HepG2 (cell line): ENCODE results near the gene EDEM1. TPM values are rescaled to one million over a fixed set of nuclear protein-coding genes. Genes with fewer than 3 reads are reported as not detected.

Experiments
- ATAC-seq: fragments of 200-7000 bp; cut with Tn5 transposase; 3 replicates; pipeline ENCODE4 v1.9.1; 2020; ENCODE audit warnings: mild to moderate bottlenecking, moderate library complexity
- BruUV-seq: library from RNA; stranded (reverse); fragments of 400-500 nt; replicated peaks from 2 replicates; lab custom pipeline; 2021; lab: Mats Ljungman, UMichigan
- CTCF ChIA-PET: fragments of 300-600 bp; formaldehyde crosslinking; extraction: SDS; loops from one replicate; lab custom pipeline; 2021; ENCODE audit warnings: low total read pairs, inconsistent platforms, low intra/inter-chr PET ratio; lab: Yijun Ruan, JAX
- POLR2A ChIA-PET: fragments of 350-600 bp; sonication (Branson Sonifier 250); formaldehyde crosslinking; loops from one replicate; lab custom pipeline; 2020; ENCODE audit warnings: antibody characterized with exemption, inconsistent platforms; lab: Yijun Ruan, JAX
- DNase-seq: peaks from one replicate; pipeline ENCODE4 v3.0.0-alpha.2; 2015; ENCODE audit warnings: low spot score
- FAIRE-seq: peaks from 3 replicates; lab custom pipeline; 2011; peaks lifted over from hg19 to GRCh38; lab: Jason Lieb, UNC
- H2AFZ ChIP-seq: one replicate; pipeline ENCODE4 v1.6.1; 2011; ENCODE audit warnings: low read length, inconsistent platforms
- H3K27ac ChIP-seq: fragments of 300-600 bp; 3 replicates; pipeline ENCODE4 v1.8.0; 2011; ENCODE audit warnings: mixed run types, mild to moderate bottlenecking, mixed read lengths, low read length, inconsistent platforms; ENCODE audit not compliant: insufficient read depth; ENCODE audit errors: extremely low read length
- H3K27me3 ChIP-seq, 2 experiments: fragments of 200-600 bp in 1 of 2; 2 replicates in 1 of 2; 3 replicates in 1 of 2; pipeline versions ENCODE4 v1.6.0 to v1.8.0; 2011; ENCODE audit warnings: low read length in 2 of 2, mild to moderate bottlenecking in 2 of 2, moderate library complexity in 2 of 2, inconsistent platforms in 1 of 2; ENCODE audit not compliant: insufficient read depth in 2 of 2, control insufficient read depth in 1 of 2
- H3K36me3 ChIP-seq, 2 experiments: fragments of 200-600 bp in 1 of 2; replicated peaks in 1 of 2; 2 replicates in 1 of 2; 3 replicates in 1 of 2; pipeline versions ENCODE4 v1.5.1 to v1.8.0; 2011; ENCODE audit warnings: low read length in 2 of 2, inconsistent platforms in 1 of 2; ENCODE audit not compliant: insufficient read depth in 2 of 2, control insufficient read depth in 1 of 2
- H3K4me1 ChIP-seq: 2 replicates; pipeline ENCODE4 v1.5.1; 2012; ENCODE audit warnings: low read length, inconsistent platforms; ENCODE audit not compliant: insufficient read depth
- H3K4me2 ChIP-seq: 2 replicates; pipeline ENCODE4 v1.6.0; 2011; ENCODE audit warnings: low read depth, low read length, inconsistent platforms
- H3K4me3 ChIP-seq, 3 experiments: fragments of 200-600 bp in 1 of 3; sonication (generic), shearing (Covaris generic) in 1 of 3; replicated peaks in 1 of 3; 2 replicates each; pipeline ENCODE4 v1.5.1; 2011 to 2016; ENCODE audit warnings: low read length in 3 of 3, inconsistent platforms in 2 of 3, low read depth in 2 of 3, mild to moderate bottlenecking in 2 of 3, control low read depth in 1 of 3, mixed read lengths in 1 of 3; ENCODE audit not compliant: insufficient read depth in 1 of 3
- H3K79me2 ChIP-seq: one replicate; pipeline ENCODE4 v1.6.1; 2011; ENCODE audit warnings: low read length, inconsistent platforms; ENCODE audit not compliant: insufficient read depth
- H3K9ac ChIP-seq: 2 replicates; pipeline ENCODE4 v1.6.0; 2011; ENCODE audit warnings: mild to moderate bottlenecking, low read depth, low read length, inconsistent platforms; ENCODE audit not compliant: insufficient read depth
- H3K9me3 ChIP-seq: 2 replicates; pipeline ENCODE4 v1.5.1; 2012; ENCODE audit warnings: mild to moderate bottlenecking, low read length
- H4K20me1 ChIP-seq: 2 replicates; pipeline ENCODE4 v1.6.0; 2011; ENCODE audit warnings: inconsistent platforms, mild to moderate bottlenecking, low read length, moderate library complexity; ENCODE audit not compliant: insufficient read depth
- HNRNPUL1 ChIP-seq: fragments of 200-400 bp; formaldehyde crosslinking; IDR thresholded peaks from 2 replicates; pipeline ENCODE4 v1.6.1; 2017; ENCODE audit warnings: low read depth, mild to moderate bottlenecking, low read length, moderate library complexity
- NFIC ChIP-seq: IDR thresholded peaks from 2 replicates; pipeline ENCODE4 v1.6.1; 2012; ENCODE audit warnings: mild to moderate bottlenecking, low read length, inconsistent platforms
- SETDB1 ChIP-seq: sonication (generic); formaldehyde crosslinking; IDR thresholded peaks from 2 replicates; pipeline ENCODE4 v1.5.1; 2020; ENCODE audit warnings: missing genetic modification reagents, mild to moderate bottlenecking, borderline replicate concordance
- TSC22D2 ChIP-seq: sonication (generic); formaldehyde crosslinking; IDR thresholded peaks from 2 replicates; pipeline ENCODE4 v1.5.1; 2020; ENCODE audit warnings: missing genetic modification reagents, mild to moderate bottlenecking, borderline replicate concordance
- ZFP82 ChIP-seq: sonication (generic); formaldehyde crosslinking; IDR thresholded peaks from 2 replicates; pipeline ENCODE4 v1.5.1; 2020; ENCODE audit warnings: mild to moderate bottlenecking, missing genetic modification reagents, borderline replicate concordance
- ZNF136 ChIP-seq: sonication (generic); formaldehyde crosslinking; IDR thresholded peaks from 2 replicates; pipeline ENCODE4 v1.8.1; 2022; ENCODE audit warnings: low read depth, mild to moderate bottlenecking, moderate library complexity, missing genetic modification reagents
- ZNF251 ChIP-seq: sonication (generic); formaldehyde crosslinking; IDR thresholded peaks from 2 replicates; pipeline ENCODE4 v1.9.0; 2021; ENCODE audit warnings: mild to moderate bottlenecking, missing genetic modification reagents
- ZNF878 ChIP-seq: sonication (generic); formaldehyde crosslinking; IDR thresholded peaks from 2 replicates; pipeline ENCODE4 v1.8.1; 2023; ENCODE audit warnings: mild to moderate bottlenecking, missing genetic modification reagents, moderate library complexity
- ZSCAN25 ChIP-seq: sonication (generic); formaldehyde crosslinking; IDR thresholded peaks from 2 replicates; pipeline ENCODE4 v1.8.0; 2022; ENCODE audit warnings: mild to moderate bottlenecking, missing genetic modification reagents
- WGBS: methylation state at CpG from one replicate; pipeline ENCODE4 v1.1.6; 2017; ENCODE audit warnings: low lambda C conversion rate; 5-methylcytosine and 5-hydroxymethylcytosine counted together
- in situ Hi-C: cut with HindIII; loops from 2 replicates; pipeline ENCODE4 v1.10.0; 2017; ENCODE audit warnings: low pct_unique_long_range_greater_than_20kb; ENCODE audit not compliant: extremely low pct_ligation_motif_present
- intact Hi-C: fragments of 100-400 bp; cut with micrococcal nuclease; formaldehyde crosslinking; loops from one replicate; pipeline ENCODE4 v1.10.0; 2022; ENCODE audit not compliant: unreplicated experiment
- polyA plus RNA-seq, 8 experiments: library from polyadenylated mRNA; depleted of rRNA in 3 of 8; stranded (reverse) in 7 of 8; unstranded in 1 of 8; fragments of >200 nt; fragmentation: Illumina TruSeq in 4 of 8; extraction: Trizol in 4 of 8; gene quantifications; 2 replicates each; pipeline versions ENCODE4 v1.2.1 to v1.2.3, GENCODE V29; 2011 to 2016; ENCODE audit warnings: low read depth in 4 of 8, missing spikeins in 1 of 8, mixed read lengths in 1 of 8; ENCODE audit not compliant: insufficient read depth in 1 of 8
- total RNA-seq, 5 experiments: library from RNA; depleted of rRNA; stranded (reverse); fragments of >200 nt; fragmentation: Illumina TruSeq; extraction: Trizol; gene quantifications; 2 replicates each; pipeline ENCODE4 v1.2.3, GENCODE V29; 2016; ENCODE audit warnings: low read depth in 1 of 5
- TF ChIP-seq, protein P1 (sequence below): sonication (generic); formaldehyde crosslinking; IDR thresholded peaks from 2 replicates; pipeline ENCODE4 v1.4.0; 2020; ENCODE audit warnings: mild to moderate bottlenecking, missing genetic modification reagents
- TF ChIP-seq, protein P2 (sequence below): sonication (generic); formaldehyde crosslinking; conservative IDR thresholded peaks from 2 replicates; pipeline ENCODE4 v1.8.0; 2022; ENCODE audit warnings: missing genetic modification reagents

Gene EDEM1
- total and polyA plus RNA-seq, 2 of the 13 experiments (the other 11 are each of a cell fraction or from before 2014, with no cell fraction given) = 13.8 to 25.8 TPM

DNA sequence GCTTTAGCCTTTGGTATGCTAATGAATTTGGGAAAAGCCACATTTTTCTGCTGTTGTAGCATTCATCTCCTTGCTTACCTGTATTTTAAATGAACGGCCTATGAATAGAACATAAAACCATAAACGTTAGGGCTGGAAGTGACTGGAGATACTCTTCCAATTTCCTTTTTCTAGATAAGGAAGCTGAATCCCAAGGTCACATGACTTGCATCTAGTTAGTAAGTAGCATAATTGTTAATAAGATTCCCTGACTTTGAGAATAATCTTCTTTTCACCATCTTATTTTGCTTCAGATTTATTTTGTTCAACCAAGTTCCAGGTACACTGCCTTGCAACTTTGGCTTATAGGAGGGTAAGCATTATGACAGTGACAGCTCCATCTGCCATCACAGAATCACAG lies 20.7 kb upstream of the EDEM1 start:
- Histone ChIP-seq H3K9me3 (no peaks in the 10 kb centered on the region), H3K36me3 (peaks cover 0 to 4% of the 10 kb centered on the region in 2 experiments; a peak in 1 of 5 replicates), H3K9ac (no peak overlapping the region), H3K4me2 (no peak overlapping the region), H3K4me1 (no peaks in the 10 kb centered on the region; the same call in 1 of the 2 replicates), H3K79me2 (peaks cover 53% of the 10 kb centered on the region), H3K27ac (no peak overlapping the region), H3K4me3 (no peak overlapping the region), H4K20me1 (no peaks in the 10 kb centered on the region; the same call in 1 of the 2 replicates), H2AFZ (no peak overlapping the region), H3K27me3 (no peaks in the 10 kb centered on the region)
- in situ Hi-C loops (no loop called here), intact Hi-C loops (no loop called here)
- no peak for ATAC-seq
- POLR2A ChIA-PET = no interaction called here
- no peak for TF ChIP-seq ZSCAN25 (CRISPR knock-in tag)
- TF ChIP-seq, protein P1, sequence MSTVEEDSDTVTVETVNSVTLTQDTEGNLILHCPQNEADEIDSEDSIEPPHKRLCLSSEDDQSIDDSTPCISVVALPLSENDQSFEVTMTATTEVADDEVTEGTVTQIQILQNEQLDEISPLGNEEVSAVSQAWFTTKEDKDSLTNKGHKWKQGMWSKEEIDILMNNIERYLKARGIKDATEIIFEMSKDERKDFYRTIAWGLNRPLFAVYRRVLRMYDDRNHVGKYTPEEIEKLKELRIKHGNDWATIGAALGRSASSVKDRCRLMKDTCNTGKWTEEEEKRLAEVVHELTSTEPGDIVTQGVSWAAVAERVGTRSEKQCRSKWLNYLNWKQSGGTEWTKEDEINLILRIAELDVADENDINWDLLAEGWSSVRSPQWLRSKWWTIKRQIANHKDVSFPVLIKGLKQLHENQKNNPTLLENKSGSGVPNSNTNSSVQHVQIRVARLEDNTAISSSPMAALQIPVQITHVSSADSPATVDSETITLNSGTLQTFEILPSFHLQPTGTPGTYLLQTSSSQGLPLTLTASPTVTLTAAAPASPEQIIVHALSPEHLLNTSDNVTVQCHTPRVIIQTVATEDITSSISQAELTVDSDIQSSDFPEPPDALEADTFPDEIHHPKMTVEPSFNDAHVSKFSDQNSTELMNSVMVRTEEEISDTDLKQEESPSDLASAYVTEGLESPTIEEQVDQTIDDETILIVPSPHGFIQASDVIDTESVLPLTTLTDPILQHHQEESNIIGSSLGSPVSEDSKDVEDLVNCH (CRISPR knock-in tag) = no peak
- TF ChIP-seq ZNF878 (CRISPR knock-in tag) = no peak
- no peak for TF ChIP-seq HNRNPUL1
- no peak for TF ChIP-seq ZNF136 (CRISPR knock-in tag)
- TF ChIP-seq, protein P2, sequence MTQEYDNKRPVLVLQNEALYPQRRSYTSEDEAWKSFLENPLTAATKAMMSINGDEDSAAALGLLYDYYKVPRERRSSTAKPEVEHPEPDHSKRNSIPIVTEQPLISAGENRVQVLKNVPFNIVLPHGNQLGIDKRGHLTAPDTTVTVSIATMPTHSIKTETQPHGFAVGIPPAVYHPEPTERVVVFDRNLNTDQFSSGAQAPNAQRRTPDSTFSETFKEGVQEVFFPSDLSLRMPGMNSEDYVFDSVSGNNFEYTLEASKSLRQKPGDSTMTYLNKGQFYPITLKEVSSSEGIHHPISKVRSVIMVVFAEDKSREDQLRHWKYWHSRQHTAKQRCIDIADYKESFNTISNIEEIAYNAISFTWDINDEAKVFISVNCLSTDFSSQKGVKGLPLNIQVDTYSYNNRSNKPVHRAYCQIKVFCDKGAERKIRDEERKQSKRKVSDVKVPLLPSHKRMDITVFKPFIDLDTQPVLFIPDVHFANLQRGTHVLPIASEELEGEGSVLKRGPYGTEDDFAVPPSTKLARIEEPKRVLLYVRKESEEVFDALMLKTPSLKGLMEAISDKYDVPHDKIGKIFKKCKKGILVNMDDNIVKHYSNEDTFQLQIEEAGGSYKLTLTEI (CRISPR knock-in tag) = no peak
- TF ChIP-seq ZNF251 (CRISPR knock-in tag) = no peak
- no peak for TF ChIP-seq SETDB1 (CRISPR knock-in tag)
- TF ChIP-seq ZFP82 (CRISPR knock-in tag) = no peak
- TF ChIP-seq NFIC = no peak
- no peak for TF ChIP-seq TSC22D2
- no TSS peak for BruUV-seq
- DNase-seq = no peak
- CTCF ChIA-PET = no interaction called here
- no peak for FAIRE-seq
- 98% methylated on average over 2 of the region's 2 CpGs for WGBS
